GM19035 (cell line): ENCODE measurements around the gene STK11.

Experiments used
- ATAC-seq: cut with Tn5 transposase; IDR thresholded peaks from one replicate; pipeline ENCODE4 v1.9.1; 2021; ENCODE audit not compliant: unreplicated experiment

The STK11 gene

GRCh38 chr19:1224047-1224825, 18.7 kb downstream of the STK11 start:
- ATAC-seq = no peak

GRCh38 chr19:1224847-1225246, 19.3 kb downstream of the STK11 start:
- no peak for ATAC-seq

- no peak for ATAC-seq
Measured at GRCh38 chr19:1225440-1226226, 20.1 kb downstream of the STK11 start.

GRCh38 chr19:1226227-1226518, 20.6 kb downstream of the STK11 start:
- ATAC-seq = no peak

- no peak for ATAC-seq
Measured at GRCh38 chr19:1226522-1227303, 21.1 kb downstream of the STK11 start.

DNA sequence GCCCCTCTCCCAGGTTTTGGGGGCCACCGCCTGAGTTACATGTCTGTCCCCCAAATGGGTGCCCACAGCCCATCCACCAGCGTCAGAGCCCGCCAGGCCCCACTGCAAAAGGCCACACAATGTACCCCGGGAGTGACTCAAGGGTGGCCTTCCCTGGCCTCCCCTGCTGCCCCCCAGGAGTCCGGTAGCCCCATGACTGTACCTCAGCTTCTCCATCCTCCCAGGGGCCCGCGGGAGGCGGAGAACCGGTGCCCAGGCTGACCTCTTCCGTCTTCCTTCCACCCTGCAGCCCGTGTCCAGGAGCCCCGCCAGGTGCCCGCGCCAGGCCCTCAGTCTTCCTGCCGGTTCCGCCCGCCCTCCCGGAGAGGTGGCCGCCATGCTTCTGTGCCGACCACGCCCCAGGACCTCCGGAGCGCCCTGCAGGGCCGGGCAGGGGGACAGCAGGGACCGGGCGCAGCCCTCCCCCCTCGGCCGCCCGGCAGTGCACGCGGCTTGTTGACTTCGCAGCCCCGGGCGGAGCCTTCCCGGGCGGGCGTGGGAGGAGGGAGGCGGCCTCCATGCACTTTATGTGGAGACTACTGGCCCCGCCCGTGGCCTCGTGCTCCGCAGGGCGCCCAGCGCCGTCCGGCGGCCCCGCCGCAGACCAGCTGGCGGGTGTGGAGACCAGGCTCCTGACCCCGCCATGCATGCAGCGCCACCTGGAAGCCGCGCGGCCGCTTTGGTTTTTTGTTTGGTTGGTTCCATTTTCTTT, 21.9 kb downstream of the STK11 start:
- no peak for ATAC-seq

GRCh38 chr19:1228161-1228957, 22.8 kb downstream of the STK11 start:
- no peak for ATAC-seq

GRCh38 chr19:1229056-1229923, 23.7 kb downstream of the STK11 start:
- ATAC-seq = no peak

DNA sequence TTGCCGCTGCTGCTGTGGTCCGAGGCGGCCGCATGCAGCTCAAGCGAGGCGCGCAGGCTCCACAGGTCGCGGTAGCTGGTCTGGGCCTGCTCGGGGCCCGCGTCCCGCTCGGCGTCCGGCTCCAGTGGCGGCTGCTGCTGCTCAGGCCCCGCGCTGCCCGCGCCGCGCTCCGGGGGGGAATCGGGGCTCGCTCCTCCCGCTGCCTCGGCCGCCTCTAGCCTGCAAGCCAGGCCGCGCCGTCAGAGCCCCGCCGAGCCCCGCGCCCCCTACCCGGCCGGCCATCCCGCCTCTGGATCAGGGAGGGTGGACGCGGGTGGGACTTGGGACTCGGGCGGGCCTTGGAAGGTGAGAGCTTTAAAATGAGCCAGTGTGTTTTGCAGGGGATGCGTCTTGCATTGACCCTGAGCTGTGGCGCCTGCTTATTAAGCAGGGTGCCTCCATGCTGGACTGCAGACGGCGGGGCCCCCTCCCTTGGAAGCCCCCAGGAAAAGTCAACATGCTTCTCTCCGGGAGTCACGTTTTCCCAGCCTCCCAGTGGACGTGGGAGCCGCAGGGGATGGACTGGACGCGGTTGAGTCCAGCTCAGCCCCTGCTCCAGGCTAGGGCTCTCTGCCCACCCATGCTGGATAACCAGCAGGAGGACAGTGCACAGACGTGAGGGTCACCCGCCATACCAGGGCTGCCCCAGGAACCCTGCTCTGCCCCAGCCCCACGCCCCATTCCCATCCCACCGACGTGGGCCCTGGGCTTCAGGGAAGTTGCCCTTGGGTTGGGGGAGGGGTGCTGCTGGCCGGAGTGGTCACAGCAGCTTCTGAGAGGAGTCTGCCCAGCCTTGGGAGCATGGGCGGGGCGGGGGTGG, 24.6 kb downstream of the STK11 start:
- no peak for ATAC-seq

- no peak for ATAC-seq
Measured at GRCh38 chr19:1230783-1231489, 25.4 kb downstream of the STK11 start.

GRCh38 chr19:1231729-1232637, 26.4 kb downstream of the STK11 start:
- ATAC-seq = no peak

- no peak for ATAC-seq
Measured at GRCh38 chr19:1232652-1233072, 27.1 kb downstream of the STK11 start.

- no peak for ATAC-seq
Measured at GRCh38 chr19:1233115-1233667, 27.6 kb downstream of the STK11 start.

- no peak for ATAC-seq
Measured at GRCh38 chr19:1234051-1234954, 28.7 kb downstream of the STK11 start.

- no peak for ATAC-seq
Measured at GRCh38 chr19:1234955-1235380, 29.4 kb downstream of the STK11 start.
